Astrocyte of the cerebellum (primary cell): ENCODE data around the gene MOK.

Source experiments
- DNase-seq: peaks from one replicate; pipeline ENCODE4 v3.0.0-alpha.2; 2011; ENCODE audit warnings: low read depth
- H3K4me3 ChIP-seq: 2 replicates; pipeline ENCODE4 v1.5.1; 2011; ENCODE audit warnings: mild to moderate bottlenecking, low read depth, low read length, moderate library complexity
- CTCF ChIP-seq: IDR thresholded peaks from 2 replicates; pipeline ENCODE4 v1.5.1; 2012; ENCODE audit warnings: low read length, low read depth, moderate library complexity, mild to moderate bottlenecking; ENCODE audit errors: missing control alignments
- in situ Hi-C: cut with HindIII; loops from 2 replicates; pipeline ENCODE4 v1.10.0; 2017; ENCODE audit warnings: low sequenced_read_pairs

Gene MOK

DNA sequence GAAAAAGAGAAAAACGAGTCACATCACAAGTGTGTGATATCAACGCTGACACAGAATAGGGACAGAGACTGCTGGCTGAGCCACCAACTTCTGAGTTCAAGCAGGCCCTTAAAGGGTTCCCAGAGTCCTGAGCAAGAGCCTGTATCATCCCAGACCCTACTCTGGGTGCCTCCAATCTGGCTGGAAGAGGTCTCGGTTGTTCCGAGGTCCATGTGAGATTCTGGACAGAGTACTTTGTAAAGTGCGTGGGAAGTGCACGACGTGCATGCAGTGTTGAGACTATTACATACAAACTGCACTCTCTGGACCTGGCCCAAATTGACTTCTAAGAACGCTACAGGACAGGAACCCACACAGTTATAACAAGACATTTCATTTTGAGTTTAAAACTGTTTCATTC lies 40.6 kb downstream of the MOK start:
- DNase-seq, result no peak
- in situ Hi-C loops, result no loop called here
- no peak overlapping the region for H3K4me3 ChIP-seq
- no peak for TF ChIP-seq CTCF

- in situ Hi-C loops, result no loop called here
- TF ChIP-seq CTCF, result no peak
These were observed 42.0 kb downstream of the MOK start for GRCh38 chr14:102262929-102263462.

DNA sequence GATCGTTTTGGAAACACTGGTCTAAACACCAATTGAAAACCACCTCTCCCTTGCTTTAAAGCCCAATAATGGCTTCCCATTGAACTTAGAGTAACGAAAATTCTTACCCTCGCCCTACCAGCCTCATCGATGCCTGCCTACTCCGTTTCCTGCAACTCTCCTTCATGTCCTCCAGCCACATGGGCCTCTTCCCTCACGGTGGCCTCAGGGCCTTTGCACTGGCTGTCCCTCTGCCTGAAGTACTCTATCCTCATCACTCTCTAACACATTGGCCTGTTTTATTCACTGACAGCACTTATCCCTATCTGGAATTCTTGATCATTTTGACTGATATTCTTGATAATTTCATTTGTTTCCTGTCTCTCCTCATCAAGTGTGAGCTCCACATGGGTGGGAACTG lies 46.8 kb downstream of the MOK start:
- no peak for DNase-seq
- H3K4me3 ChIP-seq, result no peak overlapping the region
- TF ChIP-seq CTCF, result no peak

More at GRCh38 chr14:102262929-102263462, 42.0 kb downstream of the MOK start:
- no peak for DNase-seq
- H3K4me3 ChIP-seq, result no peak overlapping the region

DNA sequence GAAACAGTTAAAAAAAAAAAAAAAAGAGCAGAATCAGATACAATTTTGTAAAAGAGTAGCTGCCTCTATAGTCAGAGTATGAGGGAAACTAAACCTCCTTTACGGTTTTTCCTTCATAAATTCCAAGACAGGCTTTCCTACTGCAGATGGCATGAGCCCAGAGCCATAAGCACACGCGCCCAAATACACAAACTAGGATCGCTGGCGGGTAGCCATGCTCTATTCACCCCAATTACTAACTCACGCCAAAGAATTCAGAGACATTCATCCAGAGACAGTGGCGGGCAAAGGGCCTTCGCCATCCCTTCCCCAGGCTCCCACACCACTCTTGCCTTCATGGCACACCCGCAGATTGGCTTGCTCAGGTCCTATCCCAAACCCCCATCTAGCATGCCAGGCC lies 48.2 kb downstream of the MOK start:
- no peak for DNase-seq
- no peak overlapping the region for H3K4me3 ChIP-seq
- TF ChIP-seq CTCF, result no peak
- in situ Hi-C loops, result no loop called here

More for the DNA sequence above, 46.8 kb downstream of the MOK start:
- in situ Hi-C loops, result no loop called here

GRCh38 chr14:102255401-102256190 lies 49.4 kb downstream of the MOK start:
- DNase-seq, result no peak
- no peak for TF ChIP-seq CTCF

DNA sequence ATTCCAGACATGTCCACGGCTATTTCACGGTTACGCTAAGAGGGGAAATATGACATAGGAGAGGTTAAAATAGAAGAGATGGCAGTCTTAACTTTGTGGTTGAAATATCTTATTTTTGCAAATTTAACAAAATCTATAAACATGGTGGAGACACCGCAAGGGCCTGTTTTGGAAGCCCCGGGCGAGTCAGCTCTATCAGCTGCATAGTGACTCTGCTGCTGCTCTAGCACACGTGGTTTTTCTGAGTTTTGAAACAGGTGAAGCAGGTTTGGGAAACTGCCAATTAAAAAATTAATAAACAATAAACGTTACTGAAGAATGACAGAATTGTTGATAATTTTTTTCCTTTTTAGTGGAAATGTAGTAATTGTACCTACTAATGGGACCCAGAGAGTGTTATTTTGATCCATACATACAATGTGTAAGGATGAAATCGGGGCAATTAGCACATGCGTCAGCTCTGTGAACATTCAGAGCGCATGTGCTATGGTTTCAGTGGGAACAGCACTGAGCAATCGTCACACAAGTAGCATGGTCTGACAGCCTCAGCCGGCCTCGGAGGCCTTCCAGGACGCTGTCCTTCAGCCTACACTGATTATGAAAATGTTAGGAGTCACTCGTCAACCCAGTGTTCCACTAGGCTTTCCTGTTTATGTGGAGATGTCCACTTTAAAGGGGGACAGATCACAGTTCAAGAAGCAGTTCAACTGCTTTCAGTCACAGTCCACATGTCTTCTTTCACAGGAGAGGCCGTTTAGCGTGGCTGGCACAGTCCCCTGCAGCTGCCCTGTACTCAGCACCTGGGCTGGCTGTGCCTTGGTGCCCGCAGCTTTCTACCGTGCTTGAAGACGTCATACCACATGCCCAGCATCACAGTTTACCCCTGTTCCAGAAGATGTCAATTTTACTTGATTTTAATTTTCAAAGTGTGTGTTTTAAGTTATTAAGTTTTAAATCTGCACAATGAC lies 51.8 kb downstream of the MOK start:
- no peak for TF ChIP-seq CTCF
- in situ Hi-C loops, result no loop called here
- no peak overlapping the region for H3K4me3 ChIP-seq
- no peak for DNase-seq

More at GRCh38 chr14:102255401-102256190, 49.4 kb downstream of the MOK start:
- in situ Hi-C loops, result no loop called here
- H3K4me3 ChIP-seq, result no peak overlapping the region
